ENCODE measurements around the gene ATL3. TPM values are rescaled to one million over a fixed set of nuclear protein-coding genes. Genes with fewer than 3 reads are reported as not detected.
"Not testable (repeated sequence)": the region's sequence is repeated elsewhere in the genome, so short reads cannot be mapped to it uniquely, and the experiment has no call there.

Gene ATL3
- total and polyA plus RNA-seq, 2 donors (not counting 1 experiment from before 2014, with no cell fraction given) = 8.9 to 33.8 TPM

DNA sequence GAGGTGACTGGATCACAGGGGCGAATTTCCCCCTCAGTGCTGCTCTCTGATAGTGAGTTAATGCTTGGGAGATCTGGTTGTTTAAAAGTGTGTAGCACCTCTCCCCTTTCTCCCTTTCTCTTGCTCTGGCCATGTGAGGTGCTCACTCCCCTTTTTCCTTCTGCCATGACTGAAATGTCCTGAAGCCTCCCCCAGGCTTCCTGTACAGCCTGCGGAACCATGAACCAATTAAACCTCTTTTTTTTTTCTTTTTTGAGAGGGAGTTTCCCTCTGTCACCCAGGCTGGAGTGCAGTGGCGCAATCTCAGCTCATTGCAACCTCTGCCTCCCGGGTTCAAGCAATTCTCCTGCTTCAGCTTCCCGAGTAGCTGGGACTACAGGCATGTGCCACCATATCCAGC is 53.5 kb downstream of the ATL3 start:
- CTCF ChIA-PET = interaction anchor here (1.1 kb wide), 1 partner anchor 140 kb away, joined by 3 read pairs; no protein-coding TSS in a partner anchor
- H3K27me3 Mint-ChIP-seq; H3K79me2 ChIP-seq (ENCODE audit: control insufficient read depth, insufficient read depth, low read length); ATAC-seq (ENCODE audit: low read depth); H2AFZ ChIP-seq (ENCODE audit: insufficient read depth, low read depth, low read length, poor library complexity, severe bottlenecking); DNase-seq; H3K9me3 ChIP-seq (ENCODE audit: control extremely low read depth in 1 of 3, control insufficient read depth in 2 of 3, insufficient read depth in 1 of 3, low read length in 2 of 3); H3K9me3 Mint-ChIP-seq (ENCODE audit: insufficient read depth); H3K27ac Mint-ChIP-seq; H3K4me3 ChIP-seq (ENCODE audit: control extremely low read depth in 1 of 5, extremely low read depth in 1 of 5, insufficient read depth in 1 of 5, low read depth in 2 of 5, low read length in 4 of 5); H3K36me3 ChIP-seq (replicated peaks in 1 of 2; ENCODE audit: control extremely low read depth in 1 of 2, control insufficient read depth in 1 of 2, extremely low read depth in 1 of 2, insufficient read depth in 2 of 2, low read length in 1 of 2); H4K20me1 ChIP-seq (ENCODE audit: control insufficient read depth, insufficient read depth, low read length, poor library complexity, severe bottlenecking); intact Hi-C loops (cut with micrococcal nuclease); H3K4me2 ChIP-seq (replicated peaks; ENCODE audit: low read depth, low read length, poor library complexity, severe bottlenecking); H3K9ac ChIP-seq (ENCODE audit: low read length); H3K27ac ChIP-seq (ENCODE audit: low read length in 2 of 2); POLR2A ChIA-PET; H3K4me3 Mint-ChIP-seq: not testable (repeated sequence)
- 100% methylated on average over 4 of the region's 5 CpGs for WGBS (ENCODE audit: insufficient coverage)
- Histone ChIP-seq H3K27me3 (replicated peaks in 1 of 4; ENCODE audit: control extremely low read depth in 1 of 4, control insufficient read depth in 3 of 4, insufficient read depth in 4 of 4, low read length in 3 of 4) (peaks cover 0 to 18% (median 7%) of the 10 kb centered on the region in 4 experiments), H3K4me1 (ENCODE audit: control insufficient read depth in 2 of 2, insufficient read depth in 2 of 2, low read length in 2 of 2) (peaks cover 16 to 17% of the 10 kb centered on the region in 2 donors)
- H3K4me1 Mint-ChIP-seq = peaks cover 14% of the 10 kb centered on the region

GRCh38 chr11:63616953-63617352 is 54.2 kb downstream of the ATL3 start:
- TF ChIP-seq EZH2 (IDR thresholded peaks at IDR 0.05; ENCODE audit: borderline replicate concordance, insufficient read depth, low read depth, low read length, poor library complexity, severe bottlenecking) (no peak), CTCF (IDR thresholded peaks at IDR 0.05) (no peak)
- H2AFZ ChIP-seq (ENCODE audit: insufficient read depth, low read depth, low read length, poor library complexity, severe bottlenecking) = no peak overlapping the region

More at GRCh38 chr11:63616953-63617352, 54.2 kb downstream of the ATL3 start:
- Histone ChIP-seq H3K4me3 (ENCODE audit: control extremely low read depth in 1 of 5, extremely low read depth in 1 of 5, insufficient read depth in 1 of 5, low read depth in 2 of 5, low read length in 4 of 5) (no peak overlapping the region), H3K36me3 (replicated peaks in 1 of 2; ENCODE audit: control extremely low read depth in 1 of 2, control insufficient read depth in 1 of 2, extremely low read depth in 1 of 2, insufficient read depth in 2 of 2, low read length in 1 of 2) (no peaks in the 10 kb centered on the region), H3K9me3 (ENCODE audit: control extremely low read depth in 1 of 3, control insufficient read depth in 2 of 3, insufficient read depth in 1 of 3, low read length in 2 of 3) (peaks cover 0 to 9% (median 0%) of the 10 kb centered on the region in 3 donors), H3K4me2 (replicated peaks; ENCODE audit: low read depth, low read length, poor library complexity, severe bottlenecking) (no peak overlapping the region), H4K20me1 (ENCODE audit: control insufficient read depth, insufficient read depth, low read length, poor library complexity, severe bottlenecking) (no peaks in the 10 kb centered on the region), H3K4me1 (ENCODE audit: control insufficient read depth in 2 of 2, insufficient read depth in 2 of 2, low read length in 2 of 2) (peaks cover 16 to 17% of the 10 kb centered on the region in 2 donors), H3K27me3 (replicated peaks in 1 of 4; ENCODE audit: control extremely low read depth in 1 of 4, control insufficient read depth in 3 of 4, insufficient read depth in 4 of 4, low read length in 3 of 4) (peaks cover 0 to 18% (median 7%) of the 10 kb centered on the region in 4 experiments), H3K27ac (ENCODE audit: low read length in 2 of 2) (no peak overlapping the region), H3K9ac (ENCODE audit: low read length) (no peak overlapping the region), H3K79me2 (ENCODE audit: control insufficient read depth, insufficient read depth, low read length) (no peaks in the 10 kb centered on the region)
- ChIA-PET CTCF (no interaction called here), POLR2A (no interaction called here)
- Mint-ChIP-seq H3K27me3 (peaks cover 7% of the 10 kb centered on the region), H3K4me1 (peaks cover 14% of the 10 kb centered on the region), H3K9me3 (ENCODE audit: insufficient read depth) (no peaks in the 10 kb centered on the region), H3K27ac (no peak overlapping the region), H3K4me3 (no peak overlapping the region)
- DNase-seq (no peak), ATAC-seq (ENCODE audit: low read depth) (no peak)
- intact Hi-C loops (cut with micrococcal nuclease) = no loop called here
- no CpG with 5 or more reads among the region's 3 CpGs for WGBS (ENCODE audit: insufficient coverage)
